Stimulated activated naive CD8-positive, alpha-beta T cell treated with anti-CD3 and anti-CD28 coated beads, Interleukin-15, amount 100 ng/mL, for 72 hours (primary cell): Measurements from ENCODE around the gene MGAT1.
A peak's percentile ranks its signal among the peaks of the same experiment; 100 is the strongest.

Experiments
- ATAC-seq: fragments of 150-1000 bp; cut with Tn5 transposase; 2 replicates; pipeline ENCODE4 v1.10.0; 2021; ENCODE audit warnings: mild to moderate bottlenecking, moderate library complexity
- DNase-seq, 2 donors: peaks; one replicate each; pipeline ENCODE4 v3.0.0; 2021 to 2022
- H3K27ac Mint-ChIP-seq, 2 donors: one replicate each; pipeline ENCODE4 v1.8.0; 2022; ENCODE audit warnings: mild to moderate bottlenecking in 2 of 2, mixed read lengths in 2 of 2, moderate library complexity in 2 of 2
- H3K27me3 Mint-ChIP-seq: one replicate; pipeline ENCODE4 v1.8.0; 2022; ENCODE audit warnings: mixed read lengths
- H3K4me1 Mint-ChIP-seq: one replicate; pipeline ENCODE4 v1.8.0; 2022; ENCODE audit warnings: mild to moderate bottlenecking, mixed read lengths
- H3K4me3 Mint-ChIP-seq, 2 donors: one replicate each; pipeline ENCODE4 v1.8.0; 2022; ENCODE audit warnings: mild to moderate bottlenecking in 2 of 2, mixed read lengths in 2 of 2, moderate library complexity in 1 of 2
- H3K9me3 Mint-ChIP-seq, 2 donors: one replicate each; pipeline ENCODE4 v1.8.0; 2022; ENCODE audit warnings: mixed read lengths in 2 of 2

MGAT1 gene

GRCh38 chr5:180802325-180803180, at the start of gene MGAT1:
TSS of gene MGAT1 (minus strand) at chr5:180802806. CDS start at chr5:180792971, 9,835 bp downstream.
- DNase-seq (peak; percentile 75 to 81), ATAC-seq (peak; percentile 57)
- Mint-ChIP-seq H3K4me1 (peaks cover 86% of the 10 kb centered on the region), H3K9me3 (no peaks in the 10 kb centered on the region), H3K4me3 (peak within 1 kb of the TSS; percentile 88 to 90), H3K27me3 (no peaks in the 10 kb centered on the region), H3K27ac (peak within 1 kb of the TSS; percentile 91 to 93)

- Mint-ChIP-seq H3K27me3 (no peaks in the 10 kb centered on the region), H3K4me1 (peaks cover 8% of the 10 kb centered on the region), H3K4me3 (no peak overlapping the region), H3K9me3 (peaks cover 43 to 51% of the 10 kb centered on the region in 2 donors), H3K27ac (no peak overlapping the region)
- no peak for DNase-seq
- ATAC-seq = no peak
These were observed 48.0 kb upstream of the MGAT1 start for GRCh38 chr5:180850434-180851078.

GRCh38 chr5:180849827-180850226, 47.2 kb upstream of the MGAT1 start:
- peaks cover 43 to 51% of the 10 kb centered on the region in 2 donors for H3K9me3 Mint-ChIP-seq
- peaks cover 8% of the 10 kb centered on the region for H3K4me1 Mint-ChIP-seq

GRCh38 chr5:180848878-180849277, 46.3 kb upstream of the MGAT1 start:
- H3K27me3 Mint-ChIP-seq = no peaks in the 10 kb centered on the region
- peaks cover 43 to 51% of the 10 kb centered on the region in 2 donors for H3K9me3 Mint-ChIP-seq
- H3K4me3 Mint-ChIP-seq = no peak overlapping the region
- H3K27ac Mint-ChIP-seq = no peak overlapping the region
- ATAC-seq (no peak), DNase-seq (no peak)
- H3K4me1 Mint-ChIP-seq = no peaks in the 10 kb centered on the region

More at GRCh38 chr5:180849827-180850226, 47.2 kb upstream of the MGAT1 start:
- Mint-ChIP-seq H3K27me3 (no peaks in the 10 kb centered on the region), H3K27ac (no peak overlapping the region), H3K4me3 (no peak overlapping the region)
- ATAC-seq = no peak
- DNase-seq = no peak

GRCh38 chr5:180848265-180848664, 45.7 kb upstream of the MGAT1 start:
- no peaks in the 10 kb centered on the region for H3K4me1 Mint-ChIP-seq
- ATAC-seq (no peak), DNase-seq (no peak)
- H3K27ac Mint-ChIP-seq = no peak overlapping the region
- no peak overlapping the region for H3K4me3 Mint-ChIP-seq
- H3K27me3 Mint-ChIP-seq = no peaks in the 10 kb centered on the region
- peaks cover 43 to 51% of the 10 kb centered on the region in 2 donors for H3K9me3 Mint-ChIP-seq

- Mint-ChIP-seq H3K9me3 (peaks cover 43 to 54% of the 10 kb centered on the region in 2 donors), H3K27ac (no peak overlapping the region), H3K4me3 (no peak overlapping the region), H3K27me3 (no peaks in the 10 kb centered on the region), H3K4me1 (no peaks in the 10 kb centered on the region)
- ATAC-seq (no peak), DNase-seq (no peak)
These were observed 44.4 kb upstream of the MGAT1 start for GRCh38 chr5:180847026-180847425.

GRCh38 chr5:180844858-180845257, 42.3 kb upstream of the MGAT1 start:
- Mint-ChIP-seq H3K4me1 (no peaks in the 10 kb centered on the region), H3K27me3 (no peaks in the 10 kb centered on the region), H3K4me3 (no peak overlapping the region), H3K27ac (no peak overlapping the region), H3K9me3 (peaks cover 21 to 44% of the 10 kb centered on the region in 2 donors)
- ATAC-seq = no peak
- no peak for DNase-seq

- H3K9me3 Mint-ChIP-seq = peaks cover 21 to 44% of the 10 kb centered on the region in 2 donors
- ATAC-seq (no peak), DNase-seq (no peak)
- H3K4me3 Mint-ChIP-seq = no peak overlapping the region
- no peak overlapping the region for H3K27ac Mint-ChIP-seq
- no peaks in the 10 kb centered on the region for H3K27me3 Mint-ChIP-seq
- no peaks in the 10 kb centered on the region for H3K4me1 Mint-ChIP-seq
These were observed 41.8 kb upstream of the MGAT1 start for GRCh38 chr5:180844432-180844831.

- no peak for ATAC-seq
- H3K27ac Mint-ChIP-seq = no peak overlapping the region
- H3K4me1 Mint-ChIP-seq = no peaks in the 10 kb centered on the region
- DNase-seq = no peak
- peaks cover 0 to 9% of the 10 kb centered on the region in 2 donors for H3K9me3 Mint-ChIP-seq
- no peaks in the 10 kb centered on the region for H3K27me3 Mint-ChIP-seq
- no peak overlapping the region for H3K4me3 Mint-ChIP-seq
These were observed 37.3 kb upstream of the MGAT1 start for GRCh38 chr5:180839935-180840334.

GRCh38 chr5:180839227-180839626, 36.6 kb upstream of the MGAT1 start:
- no peaks in the 10 kb centered on the region for H3K27me3 Mint-ChIP-seq
- ATAC-seq = no peak
- H3K4me1 Mint-ChIP-seq = peaks cover 7% of the 10 kb centered on the region
- H3K4me3 Mint-ChIP-seq = no peak overlapping the region
- no peak for DNase-seq
- H3K9me3 Mint-ChIP-seq = peaks cover 0 to 9% of the 10 kb centered on the region in 2 donors
- no peak overlapping the region for H3K27ac Mint-ChIP-seq

- no peak overlapping the region for H3K27ac Mint-ChIP-seq
- H3K4me3 Mint-ChIP-seq = no peak overlapping the region
- H3K9me3 Mint-ChIP-seq = peaks cover 0 to 9% of the 10 kb centered on the region in 2 donors
- DNase-seq = no peak
- H3K27me3 Mint-ChIP-seq = no peaks in the 10 kb centered on the region
- H3K4me1 Mint-ChIP-seq = peaks cover 24% of the 10 kb centered on the region
- no peak for ATAC-seq
These were observed 34.9 kb upstream of the MGAT1 start for GRCh38 chr5:180837478-180837877.

GRCh38 chr5:180832638-180833068, 30.0 kb upstream of the MGAT1 start:
- ATAC-seq (peak; percentile 83), DNase-seq (peak in 1 of 2 donors; percentile 63)
- Mint-ChIP-seq H3K4me1 (peaks cover 42% of the 10 kb centered on the region), H3K27me3 (no peaks in the 10 kb centered on the region), H3K4me3 (peak overlapping the region; percentile 90 to 99), H3K9me3 (peaks cover 0 to 4% of the 10 kb centered on the region in 2 donors), H3K27ac (peak overlapping the region; percentile 79 to 96)

GRCh38 chr5:180831139-180832093, 28.8 kb upstream of the MGAT1 start:
- Mint-ChIP-seq H3K4me1 (peaks cover 46% of the 10 kb centered on the region), H3K27me3 (no peaks in the 10 kb centered on the region), H3K27ac (peak overlapping the region; percentile 96 to 97), H3K9me3 (peaks cover 0 to 4% of the 10 kb centered on the region in 2 donors), H3K4me3 (peak overlapping the region; percentile 90 to 99)
- ATAC-seq (peak; percentile 81), DNase-seq (peak; percentile 70 to 86)

- H3K4me1 Mint-ChIP-seq = peaks cover 55% of the 10 kb centered on the region
- peak; percentile 66 to 74 for DNase-seq
- no peaks in the 10 kb centered on the region for H3K27me3 Mint-ChIP-seq
- peak overlapping the region; percentile 96 to 97 for H3K27ac Mint-ChIP-seq
- H3K4me3 Mint-ChIP-seq = peak overlapping the region; percentile 90 to 99
- peaks cover 0 to 4% of the 10 kb centered on the region in 2 donors for H3K9me3 Mint-ChIP-seq
- peak; percentile 65 for ATAC-seq
These were observed 27.9 kb upstream of the MGAT1 start for GRCh38 chr5:180830253-180831138.
